HG02623 (cell line): ENCODE results near the gene HERPUD2.
"Not testable (repeated sequence)": the region's sequence is repeated elsewhere in the genome, so short reads cannot be mapped to it uniquely, and the experiment has no call there.

Source experiments
- ATAC-seq: cut with Tn5 transposase; IDR thresholded peaks from one replicate; pipeline ENCODE4 v1.9.1; 2021; ENCODE audit warnings: moderate library complexity; ENCODE audit not compliant: unreplicated experiment

Gene HERPUD2

DNA sequence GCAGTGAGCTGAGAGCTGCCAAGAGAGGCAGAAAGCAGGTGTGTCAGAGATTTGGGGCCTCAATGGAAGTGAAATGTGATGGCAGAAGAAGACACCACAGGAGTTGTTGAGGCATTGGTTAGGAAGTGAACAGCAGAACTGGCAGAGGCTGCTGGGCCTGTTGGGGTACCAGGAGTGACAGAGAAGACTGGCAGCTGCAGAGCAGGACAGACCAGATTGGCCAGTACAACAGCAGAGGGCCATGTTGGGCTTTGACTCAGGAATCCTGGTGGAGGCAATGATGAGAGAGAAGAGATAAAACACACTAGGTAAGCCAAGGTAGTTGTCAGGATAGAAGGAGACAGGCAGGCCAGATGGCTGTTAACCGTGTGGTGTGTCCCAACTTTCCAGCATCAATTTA, 19.9 kb upstream of the HERPUD2 start:
- ATAC-seq = no peak

DNA sequence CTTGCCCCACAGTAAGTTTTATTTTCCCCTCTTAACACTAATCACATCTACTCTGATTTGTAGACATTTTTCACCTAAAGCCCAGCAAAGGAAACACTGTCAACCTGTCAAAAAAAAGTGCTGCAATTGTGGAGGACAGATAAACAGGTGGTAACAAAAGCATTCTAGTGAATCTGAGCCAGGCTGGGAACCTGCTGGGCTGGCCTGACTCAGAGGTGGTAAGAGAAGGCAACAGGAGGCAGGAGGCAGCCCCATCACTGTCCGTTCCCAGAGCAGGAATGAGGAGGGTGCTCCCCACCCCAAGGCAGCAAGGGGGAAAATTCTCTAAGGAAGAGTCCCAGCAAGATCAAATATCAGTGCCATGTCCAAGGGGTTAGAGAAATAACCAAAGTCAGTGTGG, 19.5 kb upstream of the HERPUD2 start:
- no peak for ATAC-seq

DNA sequence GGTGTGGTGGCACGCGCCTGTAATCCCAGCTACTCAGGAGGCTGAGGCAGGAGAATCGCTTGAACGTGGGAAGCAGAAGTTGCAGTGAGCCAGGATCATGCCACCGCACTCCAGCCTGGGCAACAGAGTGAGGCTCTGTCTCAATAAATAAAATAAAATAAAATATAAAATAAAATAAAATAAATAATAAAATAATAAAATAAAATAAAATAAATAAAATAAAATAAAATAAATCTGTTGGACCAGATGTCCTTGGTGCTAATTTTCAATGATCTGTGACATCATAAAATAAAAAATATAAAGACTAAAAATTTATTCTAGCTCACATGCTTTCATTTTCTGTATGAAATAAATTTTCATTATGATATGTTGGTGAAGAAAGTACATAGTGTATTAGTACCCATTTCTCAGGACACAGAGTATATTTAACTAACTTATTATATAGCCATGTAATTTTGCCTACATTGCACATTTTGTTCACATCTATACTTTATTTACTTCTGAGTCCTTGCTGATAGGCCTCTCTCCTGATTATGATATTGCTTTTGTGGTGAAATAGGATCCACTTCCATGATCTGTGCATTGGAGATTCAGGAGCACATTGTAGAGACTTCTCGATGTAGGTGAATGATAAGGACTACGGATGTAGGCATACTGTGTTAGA, 17.8 kb upstream of the HERPUD2 start:
- no peak for ATAC-seq

DNA sequence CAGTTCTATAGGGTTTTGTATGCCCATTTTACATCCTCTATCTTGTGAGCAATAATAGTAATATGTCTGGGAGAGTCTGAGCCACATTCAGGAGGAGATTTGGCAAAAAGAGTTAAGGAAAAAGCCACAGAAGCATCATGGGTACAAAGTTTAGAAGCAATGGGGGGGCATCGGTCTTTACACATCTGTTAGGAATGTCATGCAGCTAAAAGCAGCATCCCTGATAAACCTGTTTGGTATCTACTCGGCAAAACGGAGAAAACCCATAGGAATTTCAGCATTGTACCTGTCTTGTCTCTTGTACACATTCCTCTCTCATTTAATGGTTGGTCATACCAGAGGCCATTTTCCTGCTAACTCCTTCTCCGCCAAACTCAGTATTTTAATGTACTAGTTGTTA, 12.5 kb upstream of the HERPUD2 start:
- ATAC-seq = no peak

DNA sequence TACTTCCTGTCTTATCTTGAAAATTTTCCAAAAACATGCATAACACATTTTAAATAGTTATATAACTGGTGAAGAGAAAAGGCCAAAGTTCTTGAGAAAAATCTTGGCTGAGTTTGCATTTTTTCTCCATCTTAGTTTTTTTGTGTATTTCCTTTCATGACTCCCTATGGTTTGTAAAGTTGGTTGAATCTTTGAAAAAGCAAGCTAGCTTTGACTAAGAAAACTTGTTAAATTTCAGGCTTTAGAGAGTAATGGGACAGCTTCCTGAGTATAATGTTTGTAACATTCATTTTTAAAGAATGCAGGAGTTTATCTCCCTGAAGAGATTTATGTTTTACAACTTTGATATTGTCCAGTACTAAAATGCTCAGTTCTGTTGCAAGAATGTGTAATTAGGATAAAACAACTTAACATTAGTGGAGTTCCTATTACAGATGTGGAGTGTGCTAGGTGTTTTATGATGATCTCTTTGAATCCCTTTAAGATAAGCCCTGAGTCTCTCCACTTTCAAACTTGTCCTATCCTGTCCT, 11.1 kb upstream of the HERPUD2 start:
- no peak for ATAC-seq

DNA sequence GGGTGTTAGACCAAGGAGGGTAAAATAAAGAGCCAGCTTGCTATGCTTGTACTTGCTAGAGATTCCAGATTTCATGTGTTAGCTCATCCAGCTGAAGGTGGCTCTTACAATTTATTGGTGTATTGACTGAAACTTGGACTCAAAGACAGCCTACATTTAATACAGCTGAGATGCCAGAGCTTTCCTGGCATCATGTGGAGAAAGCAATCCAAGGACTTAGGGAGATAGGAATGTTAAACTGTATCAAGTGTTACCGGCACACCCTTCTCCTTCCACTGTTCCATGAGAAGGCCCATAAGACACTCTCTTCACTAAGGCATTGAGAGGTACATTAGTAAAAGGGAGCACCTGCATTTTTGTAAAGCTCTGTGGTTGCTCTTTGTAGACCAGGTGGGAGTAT, 9.3 kb upstream of the HERPUD2 start:
- no peak for ATAC-seq

DNA sequence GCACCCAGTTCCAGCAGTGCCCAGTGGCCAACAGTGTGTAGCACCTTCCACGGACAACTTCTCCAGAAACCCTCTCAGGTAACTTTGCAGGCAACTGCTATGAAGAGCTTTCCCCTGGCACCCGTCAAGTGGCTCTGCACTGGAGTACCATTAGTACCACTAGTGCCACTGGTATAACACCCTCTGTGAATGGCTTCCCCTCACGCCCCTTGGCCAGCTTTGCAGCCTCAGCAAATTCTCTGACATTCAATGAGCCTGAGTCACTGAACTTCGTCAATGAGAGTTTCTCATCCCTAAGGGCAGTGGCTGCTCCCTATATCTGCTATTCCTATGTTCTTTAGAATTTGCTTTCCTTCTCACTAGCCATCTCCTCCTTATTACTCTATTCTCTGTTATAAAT, 7.6 kb upstream of the HERPUD2 start:
- ATAC-seq = no peak

DNA sequence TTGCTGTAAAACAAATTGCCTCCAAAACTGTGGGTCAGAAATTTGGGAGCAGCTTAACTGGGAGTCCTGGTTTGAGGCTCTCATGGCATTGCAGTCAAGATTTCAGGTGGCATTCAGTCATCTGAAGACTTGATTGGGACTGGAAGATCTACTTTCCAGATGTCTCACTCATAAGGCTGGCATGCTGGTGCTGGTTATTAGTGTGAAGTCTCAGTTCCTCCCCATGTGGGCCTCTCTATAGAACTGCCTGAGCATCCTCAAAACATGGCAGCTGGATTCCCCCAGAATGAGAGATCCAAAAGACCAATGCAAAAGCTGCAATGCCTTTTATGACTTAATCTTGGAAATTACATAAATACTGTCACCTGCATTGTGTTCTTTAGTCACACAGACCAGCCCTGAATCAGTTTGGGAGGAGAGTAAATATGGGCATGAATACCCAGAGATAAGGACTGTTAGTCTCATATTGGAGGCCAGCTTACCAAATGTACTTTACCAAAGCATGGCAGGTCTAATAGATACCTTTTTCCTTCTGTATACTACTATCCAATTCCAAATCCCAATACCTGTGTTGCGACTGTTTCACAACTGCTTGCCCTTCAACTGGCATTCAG, 6.5 kb upstream of the HERPUD2 start:
- peak; percentile 86 for ATAC-seq

DNA sequence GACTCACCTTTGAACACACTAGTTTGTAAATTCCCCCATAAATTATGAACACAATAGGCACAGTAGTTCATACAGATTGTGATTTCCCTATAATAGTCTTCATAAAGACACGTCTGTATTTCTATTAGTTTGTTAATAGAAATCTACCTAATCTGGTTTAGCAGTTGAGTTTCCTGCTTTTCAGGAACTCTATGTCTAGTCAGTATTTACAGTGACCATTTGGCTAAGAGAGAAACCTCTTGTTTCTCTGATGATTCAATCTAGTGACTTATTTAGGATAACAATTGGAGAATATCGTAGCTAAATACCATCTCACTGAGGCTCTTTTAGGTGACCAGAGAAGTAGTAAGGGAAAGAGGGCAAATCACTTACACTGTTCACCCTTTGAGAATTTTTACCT, 5.9 kb upstream of the HERPUD2 start:
- no peak for ATAC-seq

DNA sequence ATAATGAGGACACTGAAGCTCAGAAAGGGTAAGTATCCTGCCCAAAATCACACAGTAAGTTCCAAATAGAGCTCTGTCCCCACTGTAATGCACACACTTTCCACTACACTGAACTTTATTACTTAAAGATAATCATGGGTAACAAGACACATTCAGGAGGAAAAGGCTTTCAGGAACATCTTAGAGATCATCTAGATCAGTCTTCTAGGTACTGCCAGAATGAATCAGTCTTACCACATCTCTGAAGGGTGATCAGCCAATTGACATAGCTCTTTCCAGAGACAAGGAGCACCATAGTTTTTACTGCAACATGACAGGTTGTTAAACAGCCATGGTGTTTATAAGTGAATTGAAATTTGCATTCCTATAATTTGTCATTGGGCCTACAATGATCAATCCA, 5.4 kb upstream of the HERPUD2 start:
- no peak for ATAC-seq

DNA sequence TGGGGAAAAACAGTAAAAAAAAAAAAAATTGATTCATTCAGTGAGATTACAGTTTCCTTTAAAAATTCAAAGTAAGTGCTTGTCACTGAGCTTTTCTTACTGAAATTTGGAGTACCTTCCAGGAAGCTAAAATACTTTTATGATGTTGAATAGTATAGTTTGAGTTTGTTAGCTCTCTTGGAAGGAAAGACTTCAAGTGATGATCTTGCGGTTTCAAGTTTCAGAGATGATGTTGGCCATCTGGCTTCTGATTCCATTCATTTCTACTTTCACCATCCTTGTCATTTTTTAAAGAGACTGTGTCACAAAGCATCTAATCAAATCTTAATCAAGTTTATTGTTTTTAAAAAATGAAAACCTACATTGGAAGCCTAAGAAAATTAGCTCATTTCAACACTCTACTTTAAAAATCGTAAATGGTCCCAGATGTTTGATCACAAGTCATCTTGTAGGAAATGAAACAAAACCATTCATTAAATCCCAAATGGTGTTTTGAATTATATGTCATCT, 4.9 kb upstream of the HERPUD2 start:
- ATAC-seq = no peak

DNA sequence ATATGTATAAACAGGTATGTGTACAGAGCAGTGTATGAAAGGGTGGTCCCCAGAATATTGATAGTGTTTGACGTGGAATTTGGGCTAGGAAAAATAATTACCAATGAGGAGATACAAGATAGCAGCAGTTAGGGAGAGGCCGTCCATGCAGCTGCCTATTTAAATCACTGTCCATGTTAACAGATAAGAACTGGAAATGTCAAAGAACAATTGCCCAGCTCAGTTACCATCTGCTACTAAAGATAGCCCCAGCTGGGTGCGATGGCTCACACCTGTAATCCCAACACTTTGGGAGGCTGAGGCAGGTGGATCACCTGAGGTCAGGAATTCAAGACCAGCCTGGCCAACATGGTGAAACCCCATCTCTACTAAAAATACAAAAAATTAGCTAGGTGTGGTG, 3.4 kb upstream of the HERPUD2 start:
- ATAC-seq = not testable (repeated sequence)

DNA sequence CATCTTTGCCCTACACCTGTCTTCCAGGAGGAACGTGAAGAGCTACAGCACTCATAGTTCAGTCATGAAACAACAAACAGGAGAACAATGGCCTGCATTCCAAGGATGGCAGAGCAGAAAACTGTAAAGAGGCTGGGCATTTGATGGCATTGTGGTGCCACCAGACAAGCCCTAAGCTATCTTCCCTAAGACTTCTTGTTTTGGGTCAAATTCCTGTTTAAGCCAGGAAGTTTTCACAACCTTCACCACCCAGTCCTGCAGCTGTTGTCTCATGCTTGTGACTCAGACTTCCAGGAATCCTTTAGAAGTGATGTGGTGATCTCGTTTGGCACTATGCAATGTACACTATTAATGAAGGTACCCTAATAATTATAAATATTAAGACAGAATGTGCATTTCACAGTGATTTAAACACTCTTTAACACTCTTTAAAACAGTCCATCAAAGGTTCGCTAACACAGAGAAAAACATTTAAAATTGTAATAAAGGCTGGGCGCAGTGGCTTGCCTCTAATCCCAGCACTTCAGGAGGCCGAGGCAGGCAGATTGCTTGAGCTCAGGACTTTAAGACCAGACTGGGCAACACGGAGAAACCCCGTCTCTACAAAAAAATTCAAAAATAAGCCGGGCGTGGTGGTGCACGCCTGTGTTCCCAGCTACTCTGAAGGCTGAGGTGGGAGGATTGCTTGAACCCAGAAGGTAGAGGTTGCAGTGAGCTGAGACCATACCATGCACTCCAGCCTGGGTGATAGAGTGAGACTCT, 2.7 kb upstream of the HERPUD2 start:
- no peak for ATAC-seq

DNA sequence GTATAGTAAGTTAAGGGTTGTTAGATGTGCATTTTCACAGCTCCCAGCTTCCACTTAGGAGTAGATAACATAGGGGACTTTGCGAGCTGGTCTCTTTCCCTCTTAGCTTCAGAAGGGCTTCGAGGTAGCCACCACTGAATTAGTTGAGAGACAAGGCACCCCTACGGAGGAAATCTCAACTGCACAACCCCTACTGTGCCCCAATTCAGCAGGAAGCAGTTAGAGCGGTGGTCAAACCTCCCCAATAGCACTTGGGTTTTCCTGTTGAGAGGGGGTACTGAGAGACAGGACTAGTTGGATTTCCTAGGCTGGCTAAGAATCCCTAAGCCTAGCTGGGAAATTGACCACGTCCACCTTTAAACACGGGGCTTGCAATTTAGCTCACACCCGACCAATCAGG, 1.1 kb upstream of the HERPUD2 start:
- ATAC-seq = no peak

DNA sequence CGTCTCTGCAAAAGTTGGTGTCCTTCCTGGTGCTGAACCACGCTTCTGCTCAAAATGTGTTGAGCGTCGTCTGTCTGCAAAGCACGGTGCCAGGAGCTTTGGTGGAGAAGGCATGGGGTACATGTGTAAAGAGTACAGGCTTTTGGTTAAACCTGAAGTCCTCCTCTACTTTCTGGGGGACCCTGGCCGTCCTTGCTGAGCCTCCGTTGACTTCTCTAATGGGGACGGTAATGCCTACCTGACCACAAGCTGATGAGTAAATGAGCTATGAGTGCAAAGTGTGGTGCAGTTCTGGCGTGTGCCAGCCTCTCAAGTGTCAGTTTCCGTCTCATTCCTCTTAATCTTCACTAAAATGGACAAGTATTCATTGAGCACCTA, 527 bp upstream of the HERPUD2 start:
- ATAC-seq = no peak

DNA sequence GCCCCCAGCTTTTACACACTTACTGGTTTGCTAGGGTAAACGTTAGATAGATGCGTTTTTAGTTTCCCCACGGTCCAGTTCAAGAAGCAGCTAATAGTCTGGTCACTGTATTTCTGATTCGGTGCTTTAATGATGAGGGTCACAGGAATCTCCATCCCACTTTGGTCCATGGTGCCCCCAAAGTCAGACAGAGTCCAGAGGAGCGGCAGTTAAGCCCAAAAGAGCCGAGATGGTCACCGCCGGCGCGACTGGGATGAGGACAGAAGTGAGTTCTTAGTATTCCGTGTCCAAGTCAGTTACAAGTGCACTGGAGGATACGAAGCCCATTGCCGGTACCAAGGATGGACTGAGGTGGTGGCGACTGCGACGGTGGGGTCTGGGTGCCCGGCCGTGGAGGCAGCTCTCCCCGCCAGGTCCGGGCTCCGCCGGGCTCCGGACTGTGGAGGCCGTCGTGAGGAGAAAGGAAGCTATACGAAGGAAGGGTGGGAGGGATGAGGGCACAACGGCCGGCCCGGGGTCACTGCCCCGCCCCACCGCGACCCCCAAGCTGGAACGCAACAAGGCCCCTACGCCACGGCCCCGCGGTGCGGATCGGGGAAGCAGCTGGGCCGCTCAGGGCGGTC, 663 bp downstream of the HERPUD2 start:
- peak; percentile 20 for ATAC-seq

DNA sequence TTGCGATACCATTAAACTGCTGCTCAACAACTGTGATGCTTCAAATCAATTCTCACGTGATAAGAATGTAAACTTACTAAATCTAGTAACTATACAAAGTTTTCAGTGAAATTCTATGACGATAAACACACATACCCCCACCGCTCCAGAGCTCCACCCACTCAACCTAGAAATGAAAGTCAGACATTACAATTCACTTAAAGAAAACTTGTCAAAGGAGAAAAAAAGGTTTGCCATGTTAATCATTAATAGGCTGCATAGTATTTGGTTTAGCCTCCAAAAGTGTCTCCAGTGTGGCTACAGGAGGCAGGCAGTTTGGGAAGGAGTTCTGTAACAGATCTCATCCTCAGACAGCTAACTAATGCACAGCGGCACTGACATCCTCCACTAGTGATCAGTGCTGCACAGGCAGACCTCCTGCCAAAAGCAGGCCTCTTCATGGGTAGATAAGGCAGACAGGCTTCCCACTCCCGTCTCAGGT, 3.1 kb downstream of the HERPUD2 start:
- no peak for ATAC-seq

DNA sequence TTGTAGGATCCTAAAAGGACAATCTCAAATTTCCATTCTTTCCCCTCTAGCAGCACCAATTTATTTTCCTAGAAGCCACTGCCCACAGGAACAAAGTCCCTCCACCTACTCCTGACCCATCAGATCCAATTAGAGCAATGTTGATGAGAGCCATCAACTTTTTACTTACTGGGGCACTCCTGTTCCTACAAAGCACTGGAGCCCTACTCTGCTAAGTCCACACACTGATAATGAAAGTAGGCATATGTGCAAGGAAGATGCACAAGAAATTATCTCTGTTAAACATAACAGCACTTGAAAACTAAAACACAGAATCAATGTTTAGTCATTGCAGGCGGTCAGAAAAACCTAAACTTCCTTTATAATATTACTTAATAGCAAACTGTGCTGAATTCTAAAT, 3.6 kb downstream of the HERPUD2 start:
- no peak for ATAC-seq

DNA sequence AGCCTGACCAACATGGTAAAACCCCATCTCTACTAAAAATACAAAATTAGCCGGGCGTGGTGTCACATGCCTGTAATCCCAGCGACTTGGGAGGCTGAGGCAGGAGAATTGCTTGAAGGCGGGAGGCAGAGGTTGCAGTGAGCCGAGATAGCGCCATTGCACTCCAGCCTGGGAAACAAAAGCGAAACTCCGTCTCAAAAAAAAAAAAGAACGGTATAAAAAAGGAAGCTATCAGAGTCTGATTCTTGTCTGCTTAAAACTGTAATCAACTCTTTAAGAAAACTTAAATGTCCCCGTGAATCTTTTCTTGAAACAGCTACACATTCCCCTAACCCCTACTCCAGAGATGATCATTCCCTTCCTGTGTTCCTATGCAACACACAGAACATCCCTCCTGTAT, 4.3 kb downstream of the HERPUD2 start:
- ATAC-seq = not testable (repeated sequence)

DNA sequence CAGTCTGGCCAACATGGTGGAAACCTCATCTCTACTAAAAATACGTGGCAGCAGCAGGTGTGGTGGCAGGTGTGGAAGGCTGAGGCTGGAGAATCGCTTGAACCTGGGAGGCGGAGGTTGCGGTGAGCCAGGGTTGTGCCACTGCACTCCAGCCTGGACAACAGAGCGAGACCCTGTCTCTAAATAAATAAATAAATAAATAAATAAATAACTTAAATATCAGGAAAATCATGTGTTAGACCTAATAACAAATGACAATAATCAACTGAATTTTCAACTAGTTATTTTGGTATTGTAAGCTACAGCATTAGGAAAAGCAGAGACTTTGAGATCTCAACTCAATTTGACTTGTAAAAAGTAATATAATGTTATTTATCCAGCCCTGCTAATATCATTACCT, 9.2 kb downstream of the HERPUD2 start:
- ATAC-seq = no peak
